Kidney tubule cell (primary cell): ENCODE data around the gene FAM25C.
"Not testable (repeated sequence)": the region's sequence is repeated elsewhere in the genome, so short reads cannot be mapped to it uniquely, and the experiment has no call there.

Experiments used
- DNase-seq: peaks from one replicate; pipeline ENCODE4 v3.0.0-alpha.2; 2018; ENCODE audit warnings: low spot score

Gene FAM25C

GRCh38 chr10:47999691-48000090 lies at the start of gene FAM25C:
FAM25C (minus strand) TSS chr10:47999791; CDS start chr10:47999765, 26 bp downstream.
- not testable (repeated sequence) for DNase-seq

- not testable (repeated sequence) for DNase-seq
Measured at GRCh38 chr10:48044557-48044956, 45.0 kb upstream of the FAM25C start.

- not testable (repeated sequence) for DNase-seq
Measured at GRCh38 chr10:48031390-48031789, 31.8 kb upstream of the FAM25C start.

DNA sequence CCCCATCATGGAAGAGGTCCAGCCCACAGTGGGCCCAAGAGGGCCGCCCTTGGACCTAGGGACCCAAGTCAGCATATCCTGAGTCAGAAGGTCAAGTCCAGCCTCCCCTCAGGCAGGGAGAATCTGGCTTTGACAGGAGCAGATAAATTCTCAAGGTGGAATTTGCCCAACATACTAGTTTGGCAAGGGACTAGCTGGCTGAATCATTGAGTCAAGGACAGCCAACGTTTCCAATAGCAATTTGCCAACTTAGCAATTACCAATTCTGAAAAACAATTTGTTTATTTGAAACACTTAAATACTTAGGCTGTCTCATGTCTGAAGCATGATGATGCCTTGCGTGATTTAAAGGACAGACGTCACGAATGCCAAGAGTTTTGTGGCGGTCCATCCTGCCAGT lies 2.7 kb upstream of the FAM25C start:
- not testable (repeated sequence) for DNase-seq

DNA sequence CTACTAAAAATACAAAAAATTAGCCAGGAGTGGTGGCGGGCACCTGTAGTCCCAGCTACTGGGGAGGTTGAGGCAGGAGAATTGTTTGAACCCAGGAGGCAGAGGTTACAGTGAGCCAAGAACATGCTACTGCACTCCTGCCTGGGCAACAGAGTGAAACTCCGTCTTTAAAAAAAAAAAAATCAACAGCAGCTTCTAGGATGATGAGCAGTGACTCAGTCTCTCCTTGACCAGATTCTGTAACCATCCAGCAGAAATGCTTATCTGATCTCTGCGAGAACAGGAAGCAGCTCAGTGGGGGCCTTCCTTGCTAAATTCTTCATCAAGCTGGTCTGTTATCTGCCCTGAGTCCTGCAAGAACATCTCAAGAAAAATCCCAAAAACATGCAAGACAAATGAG lies 5.5 kb downstream of the FAM25C start:
- peak; percentile 55 for DNase-seq

DNA sequence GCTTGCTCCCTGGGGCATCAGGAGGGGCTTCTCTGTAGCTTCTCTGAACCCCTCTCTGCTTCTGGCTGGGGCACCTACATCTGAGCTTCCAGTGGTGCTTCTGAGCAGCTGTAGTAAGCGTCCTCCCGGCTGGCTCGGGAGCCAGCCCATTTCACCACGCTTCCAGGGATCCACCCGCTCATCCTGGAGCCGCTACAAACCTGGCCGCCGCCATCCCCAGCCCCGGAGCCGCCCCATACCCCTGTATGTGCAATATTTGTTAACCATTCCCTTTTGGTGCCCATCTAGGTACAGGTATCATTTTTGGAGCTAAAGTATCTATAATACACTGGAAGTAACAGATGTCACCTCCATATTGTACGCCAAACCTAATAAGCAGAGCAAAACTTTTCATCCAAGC lies 7.0 kb downstream of the FAM25C start:
- DNase-seq: not testable (repeated sequence)

DNA sequence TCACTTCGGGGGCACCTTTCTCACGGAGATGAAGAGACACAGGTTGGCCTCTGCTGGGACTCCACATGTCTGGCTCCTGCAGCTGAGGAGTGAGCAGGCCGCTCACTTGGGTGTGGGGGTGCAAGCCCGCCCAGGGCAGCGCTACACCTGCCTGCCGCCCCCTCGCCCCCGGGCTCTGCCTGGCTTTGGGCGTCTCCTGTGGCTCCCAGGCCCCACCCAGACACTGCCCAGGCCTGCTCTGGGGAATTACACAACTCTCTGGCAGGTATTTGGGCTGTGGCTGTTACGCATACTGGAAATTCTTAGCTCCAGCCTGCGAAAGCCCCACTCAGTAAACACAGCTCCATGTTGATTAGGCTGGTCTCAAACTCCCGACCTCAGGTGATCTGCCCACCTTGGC lies 7.9 kb downstream of the FAM25C start:
- peak; percentile 10 for DNase-seq

- DNase-seq: not testable (repeated sequence)
Measured at GRCh38 chr10:47990097-47990496, 9.5 kb downstream of the FAM25C start.

DNA sequence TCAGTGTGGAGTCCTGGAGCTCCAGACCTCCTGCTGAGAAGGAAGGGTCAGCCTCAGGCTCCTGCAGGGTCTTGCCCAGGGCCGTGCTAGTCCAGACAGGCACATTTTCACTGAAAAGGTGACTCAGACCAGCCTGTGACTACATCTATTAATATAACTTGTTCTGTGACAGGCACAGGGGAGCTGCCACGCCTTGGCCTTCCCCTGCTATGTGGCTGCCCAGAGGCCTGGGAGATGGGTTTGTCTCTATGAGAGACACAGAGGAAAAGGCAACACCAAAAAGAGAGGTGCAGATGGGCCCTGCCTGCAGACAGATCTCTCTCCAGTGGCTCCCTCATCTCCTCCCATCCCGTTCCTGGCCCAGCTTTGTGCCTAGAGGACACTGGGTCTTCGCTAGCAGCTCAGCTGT lies 10.0 kb downstream of the FAM25C start:
- DNase-seq: not testable (repeated sequence)

DNA sequence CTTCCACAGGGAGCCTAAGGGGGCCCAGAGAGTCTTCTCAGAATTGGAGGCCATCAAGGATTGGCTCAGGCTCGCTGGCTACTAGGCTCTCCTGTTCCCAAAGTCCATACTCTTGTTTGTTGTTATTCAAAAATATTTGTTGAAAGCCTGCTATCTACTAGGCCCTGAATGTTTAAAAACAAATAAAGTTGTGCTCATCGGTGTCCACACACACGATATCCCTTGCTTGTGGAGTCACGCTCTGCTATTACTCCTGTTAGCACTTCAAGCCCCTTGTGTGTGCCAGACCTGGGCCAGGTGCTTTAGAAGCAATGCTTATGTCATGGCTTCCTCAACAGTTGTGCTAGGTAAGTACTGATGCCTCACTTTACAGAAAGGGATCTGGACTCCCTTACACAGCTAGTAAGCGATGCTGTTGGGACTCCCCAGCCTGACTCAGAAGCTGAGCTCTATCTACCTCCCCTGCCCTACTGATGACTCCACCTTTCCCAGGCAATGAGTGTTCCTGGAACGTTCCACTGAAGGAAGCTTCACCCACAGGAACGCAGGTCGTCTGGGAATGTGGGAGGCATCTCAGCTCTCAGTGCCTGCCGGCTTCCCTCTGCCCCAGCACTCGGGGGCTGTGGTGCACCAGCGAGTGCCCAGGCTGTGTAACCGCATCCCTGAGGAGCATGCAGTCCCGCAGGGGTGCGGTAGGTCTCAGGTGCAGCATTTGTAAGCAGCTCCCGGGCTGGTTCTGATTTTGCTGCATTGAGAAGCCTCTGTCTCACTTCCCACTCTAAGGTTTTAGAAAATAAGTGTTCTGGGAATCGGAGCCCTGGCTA lies 10.7 kb downstream of the FAM25C start:
- DNase-seq: peak; percentile 92

GRCh38 chr10:47987952-47988351 lies 11.6 kb downstream of the FAM25C start:
- not testable (repeated sequence) for DNase-seq

DNA sequence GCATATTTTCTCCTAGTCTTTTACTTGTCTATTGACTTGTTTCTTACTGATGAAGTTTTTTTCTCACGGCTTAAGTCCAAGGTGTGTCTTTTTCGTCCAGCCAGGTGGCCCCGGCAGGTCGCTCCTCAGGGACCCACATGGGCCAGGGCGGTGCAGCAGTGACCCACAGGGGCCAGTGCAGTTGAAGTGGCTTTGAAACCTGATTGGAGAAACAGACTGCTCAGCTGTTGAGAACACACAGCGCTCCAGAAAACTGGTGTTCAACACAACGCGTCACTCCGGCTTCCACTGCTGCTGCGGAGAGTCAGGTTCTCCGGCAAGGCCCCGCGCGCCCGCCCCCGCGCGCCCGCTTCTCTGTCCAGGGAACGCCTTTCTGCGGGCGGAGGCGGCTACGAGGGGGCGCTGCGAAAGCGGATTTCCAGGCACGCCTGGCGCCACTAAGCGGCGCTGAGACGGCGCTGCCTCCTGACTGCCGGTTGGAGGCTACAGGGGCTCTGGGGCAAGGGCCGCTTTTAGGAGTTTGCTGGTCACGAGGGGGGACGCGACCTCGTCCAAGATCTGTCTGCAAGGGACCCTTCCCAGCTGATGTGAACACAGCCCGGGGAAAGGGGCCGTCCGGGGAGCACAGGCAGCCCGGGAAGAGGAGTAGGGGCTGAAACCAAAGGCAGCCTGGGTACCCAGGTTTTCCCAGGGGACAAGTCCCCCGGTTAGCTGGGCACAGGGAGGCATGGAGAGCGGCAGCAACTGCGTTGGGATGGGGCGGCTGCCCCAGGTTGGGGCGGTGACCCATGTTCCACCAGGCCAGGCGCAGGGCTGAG lies 13.0 kb downstream of the FAM25C start:
- DNase-seq: not testable (repeated sequence)

GRCh38 chr10:47975409-47975808 lies 24.2 kb downstream of the FAM25C start:
- not testable (repeated sequence) for DNase-seq

DNA sequence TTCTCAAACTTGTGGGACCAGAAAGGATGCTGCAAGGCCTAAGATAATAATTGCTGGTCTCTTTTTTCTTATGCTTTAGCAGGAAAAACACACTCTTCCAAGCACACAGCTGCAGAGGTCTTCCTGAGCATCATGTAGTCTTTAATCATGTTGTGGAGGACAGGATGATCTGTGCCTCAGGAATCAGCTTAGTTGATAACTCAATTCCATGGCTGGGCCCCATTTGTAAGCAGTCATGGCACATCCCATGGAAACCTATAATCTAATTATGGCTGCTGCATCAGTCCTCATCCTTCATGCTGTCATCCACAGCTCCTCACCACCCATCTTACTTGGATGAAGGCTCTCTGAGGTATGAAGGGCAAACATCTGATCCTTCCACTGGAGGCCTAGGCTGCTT lies 26.5 kb downstream of the FAM25C start:
- DNase-seq: not testable (repeated sequence)

GRCh38 chr10:47972077-47972476 lies 27.5 kb downstream of the FAM25C start:
- DNase-seq: not testable (repeated sequence)

GRCh38 chr10:47971598-47971997 lies 28.0 kb downstream of the FAM25C start:
- DNase-seq: not testable (repeated sequence)

GRCh38 chr10:47970047-47970446 lies 29.5 kb downstream of the FAM25C start:
- DNase-seq: not testable (repeated sequence)

GRCh38 chr10:47968988-47969387 lies 30.6 kb downstream of the FAM25C start:
- DNase-seq: not testable (repeated sequence)

- not testable (repeated sequence) for DNase-seq
Measured at GRCh38 chr10:47964280-47965063, 35.1 kb downstream of the FAM25C start.

- DNase-seq: not testable (repeated sequence)
Measured at GRCh38 chr10:47962785-47963184, 36.8 kb downstream of the FAM25C start.

GRCh38 chr10:47960699-47961098 lies 38.9 kb downstream of the FAM25C start:
- not testable (repeated sequence) for DNase-seq

DNA sequence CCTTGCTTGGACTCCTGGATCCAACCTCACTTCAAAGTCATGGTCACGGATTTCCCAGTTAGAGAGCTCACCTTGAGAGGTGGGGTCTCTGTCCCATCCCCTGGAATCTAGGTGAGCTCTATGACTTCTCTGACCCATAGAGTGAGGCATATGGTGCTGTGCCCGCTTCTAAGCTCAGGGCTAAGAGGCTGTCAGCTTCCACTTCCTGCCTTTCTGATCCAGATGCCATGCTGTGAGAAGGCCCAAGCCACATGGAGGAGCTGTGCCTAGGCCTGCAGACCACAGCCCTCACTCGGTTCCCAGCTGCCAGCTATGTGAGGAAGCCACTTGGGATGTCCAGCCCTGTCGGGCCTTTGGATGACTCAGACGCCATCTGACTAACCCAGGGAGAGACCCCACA lies 39.9 kb downstream of the FAM25C start:
- DNase-seq: peak; percentile 29
